ENCODE measurements around the gene B9D1. TPM values are rescaled to one million over a fixed set of nuclear protein-coding genes. Genes with fewer than 3 reads are reported as not detected.

The B9D1 gene
- total RNA-seq, 1 experiment from 2014 or later = 20.0 TPM

GRCh38 chr17:19369846-19370492, 7.4 kb upstream of the B9D1 start:
- Histone ChIP-seq H4K20me1 (ENCODE audit: insufficient read depth) (no peaks in the 10 kb centered on the region), H3K27ac (ENCODE audit: low read depth, low read length) (no peak overlapping the region), H3K9me2 (ENCODE audit: insufficient read depth) (no peaks in the 10 kb centered on the region), H3K79me2 (ENCODE audit: insufficient read depth, low read length) (no peaks in the 10 kb centered on the region), H3K4me3 (replicated peaks in 1 of 2; ENCODE audit: low read depth in 1 of 2, low read length in 2 of 2) (no peak overlapping the region), H3K9ac (ENCODE audit: low read length) (no peak overlapping the region), H3K4me1 (ENCODE audit: control insufficient read depth in 1 of 2, insufficient read depth in 2 of 2, low read length in 2 of 2) (peaks cover 4 to 23% of the 10 kb centered on the region in 2 experiments; a peak in 3 of 4 replicates), H3K27me3 (ENCODE audit: insufficient read depth, low read length) (no peaks in the 10 kb centered on the region), H2AFZ (ENCODE audit: low read depth, low read length, poor library complexity, severe bottlenecking) (no peak overlapping the region), H3K36me3 (ENCODE audit: control insufficient read depth in 1 of 2, insufficient read depth in 2 of 2, low read length in 2 of 2) (no peaks in the 10 kb centered on the region), H3K9me3 (ENCODE audit: control insufficient read depth in 1 of 2, insufficient read depth in 1 of 2, low read depth in 1 of 2, low read length in 2 of 2) (no peaks in the 10 kb centered on the region), H3K4me2 (ENCODE audit: low read length) (no peak overlapping the region)
- ATAC-seq (no peak), DNase-seq (ENCODE audit: low read depth, low spot score) (no peak)
- TF ChIP-seq RAD21 (IDR thresholded peaks at IDR 0.05; ENCODE audit: low read depth) (no peak), ZNF274 (IDR thresholded peaks at IDR 0.05; ENCODE audit: low read depth, low read length) (no peak), SRF (IDR thresholded peaks at IDR 0.05; ENCODE audit: low read depth) (no peak), EGR1 (IDR thresholded peaks at IDR 0.05; ENCODE audit: low read depth) (no peak), SIN3A (IDR thresholded peaks at IDR 0.05; ENCODE audit: low read depth) (no peak), POLR2A (IDR thresholded peaks at IDR 0.05; ENCODE audit: borderline replicate concordance, extremely low read depth, insufficient read depth, insufficient read length) (no peak), ZFX (IDR thresholded peaks at IDR 0.05) (no peak), CBX3 (IDR thresholded peaks at IDR 0.05; ENCODE audit: low read depth) (no peak), ELF1 (IDR thresholded peaks at IDR 0.05; ENCODE audit: borderline replicate concordance, low read depth) (no peak), YY1 (IDR thresholded peaks at IDR 0.05; ENCODE audit: extremely low read depth, insufficient replicate concordance, low read depth, low read length) (no peak)
- CTCF ChIA-PET = interaction anchor here (0.7 kb wide), 1 partner anchor 77 kb away, joined by 3 read pairs; no protein-coding TSS in a partner anchor
- RAD21 ChIA-PET (ENCODE audit: low non-redundant PET in 1 of 2, low total read pairs in 2 of 2, uncharacterized antibody in 2 of 2, unreplicated experiment in 2 of 2) = no interaction called here
- POLR2A ChIA-PET = interaction anchor here (1.3 kb wide), 1 partner anchor 8 kb away, joined by 3 read pairs; no protein-coding TSS in a partner anchor
- BruUV-seq (replicated peaks) = no TSS peak
- intact Hi-C loops (cut with micrococcal nuclease) = no loop called here

Measured in HCT116 (cell line).